Measurements from ENCODE around the gene EPS15. TPM values are rescaled to one million over a fixed set of nuclear protein-coding genes. Genes with fewer than 3 reads are reported as not detected.

Gene EPS15
- total and polyA plus RNA-seq, 2 of the 8 experiments (the other 6 are each of a cell fraction or from before 2014, with no cell fraction given): 15.9 to 57.2 TPM

DNA sequence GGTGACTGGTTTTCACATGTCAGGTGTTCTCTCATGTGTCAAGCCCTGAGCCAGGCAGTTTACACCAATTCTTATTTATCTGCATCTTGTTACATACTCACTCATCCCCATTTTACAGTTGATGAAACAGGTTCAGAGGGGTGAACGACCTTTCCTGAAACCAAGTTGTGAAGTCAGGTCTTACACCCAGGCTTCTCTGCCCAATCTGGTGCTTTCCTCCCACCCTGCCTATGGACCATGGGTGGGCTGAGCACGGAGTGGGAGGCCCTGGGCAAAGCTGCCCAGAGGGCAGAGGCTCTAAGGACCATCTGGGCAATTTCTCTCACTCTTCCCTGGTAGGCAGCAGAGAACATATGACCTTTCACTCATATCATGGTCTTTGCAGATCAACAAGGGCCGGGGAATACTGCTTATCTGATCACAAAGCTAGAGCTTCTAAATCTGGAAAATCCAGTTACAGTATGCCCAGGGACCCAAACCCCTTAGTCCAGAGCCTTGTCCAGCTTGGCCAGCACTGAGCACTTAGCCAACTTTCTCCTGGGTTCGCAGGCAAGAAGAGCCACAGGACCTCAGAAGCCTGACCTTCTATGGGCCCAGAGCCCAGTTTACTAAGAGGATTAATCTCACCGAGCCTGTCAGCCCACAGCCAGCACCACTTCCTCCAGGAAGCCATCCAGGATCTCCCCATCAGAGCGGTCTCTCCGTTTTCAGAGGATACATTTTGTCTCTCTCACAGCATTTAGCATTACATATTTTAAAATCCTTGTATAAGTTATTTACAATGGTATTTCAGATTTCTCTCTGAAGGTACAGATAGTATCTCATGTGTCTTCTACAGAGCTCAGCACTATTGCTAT lies 172.8 kb downstream of the EPS15 start:
- Histone ChIP-seq H2BK5ac (ENCODE audit: low read depth, low read length) (no peak overlapping the region), H3K79me2 (ENCODE audit: control insufficient read depth in 1 of 2, insufficient read depth in 2 of 2, low read length in 2 of 2) (no peaks in the 10 kb centered on the region), H4K8ac (ENCODE audit: extremely low read depth, insufficient read depth, low read length) (no peak overlapping the region; the same call in 1 of the 2 replicates), H2AFZ (ENCODE audit: low read length) (no peak overlapping the region), H4K20me1 (replicated peaks in 1 of 2; ENCODE audit: control insufficient read depth in 1 of 2, insufficient read depth in 2 of 2, low read length in 2 of 2) (no peaks in the 10 kb centered on the region), H3K36me3 (ENCODE audit: control insufficient read depth in 2 of 4, insufficient read depth in 4 of 4, low read length in 3 of 4) (no peaks in the 10 kb centered on the region), H3K56ac (replicated peaks; ENCODE audit: insufficient read length, low read depth, low read length) (no peak overlapping the region), H3K79me1 (ENCODE audit: low read depth, low read length) (no peaks in the 10 kb centered on the region), H2BK15ac (ENCODE audit: low read length) (no peak overlapping the region), H2BK20ac (ENCODE audit: low read length) (no peak overlapping the region), H4K91ac (replicated peaks; ENCODE audit: insufficient read length, low read length) (no peak overlapping the region), H3K4me2 (ENCODE audit: insufficient read depth in 1 of 2, low read depth in 2 of 2, low read length in 2 of 2) (no peak overlapping the region), H3K4me1 (replicated peaks in 1 of 4; ENCODE audit: control insufficient read depth in 3 of 4, insufficient read depth in 4 of 4, low read length in 3 of 4) (peaks cover 2 to 11% (median 7%) of the 10 kb centered on the region in 4 experiments; a peak in 6 of 7 replicates), H3K27ac (ENCODE audit: low read depth, low read length) (no peak overlapping the region), H3K18ac (ENCODE audit: extremely low read depth, low read length) (no peak overlapping the region), H3K27me3 (replicated peaks in 1 of 4; ENCODE audit: control insufficient read depth in 3 of 4, extremely low read depth in 1 of 4, insufficient read depth in 3 of 4, low read length in 3 of 4) (peaks cover 3 to 19% (median 14%) of the 10 kb centered on the region in 4 experiments; a peak in 6 of 7 replicates), H2BK12ac (ENCODE audit: low read depth, low read length) (no peak overlapping the region), H2BK120ac (replicated peaks; ENCODE audit: low read depth, low read length) (no peak overlapping the region), H2AK5ac (ENCODE audit: low read depth, low read length) (no peak overlapping the region), H3K9me3 (ENCODE audit: insufficient read depth in 2 of 2, low read depth in 1 of 2, low read length in 1 of 2) (no peaks in the 10 kb centered on the region), H3K14ac (ENCODE audit: insufficient read length) (no peak overlapping the region), H3K4ac (replicated peaks; ENCODE audit: insufficient read length, low read depth, low read length) (no peak overlapping the region), H3K9ac (replicated peaks in 1 of 4; ENCODE audit: extremely low read depth in 1 of 4, low read depth in 3 of 4, low read length in 3 of 4) (no peak overlapping the region), H3K23ac (ENCODE audit: insufficient read length) (no peak overlapping the region), H4K5ac (ENCODE audit: insufficient read length, low read depth, low read length) (no peak overlapping the region), H3K4me3 (ENCODE audit: extremely low read depth in 1 of 4, insufficient read depth in 2 of 4, low read depth in 3 of 4, low read length in 4 of 4) (no peak overlapping the region), H3K23me2 (ENCODE audit: low read depth, low read length) (peaks cover 5% of the 10 kb centered on the region; the same call in 1 of the 2 replicates)
- TF ChIP-seq HDAC2 (IDR thresholded peaks at IDR 0.05; ENCODE audit: borderline replicate concordance in 1 of 2, low read depth in 2 of 2, low read length in 2 of 2) (no peak), PHF8 (conservative IDR thresholded peaks at IDR 0.05; ENCODE audit: low read depth, low read length) (no peak), GTF2F1 (IDR thresholded peaks at IDR 0.05; ENCODE audit: borderline replicate concordance, low read depth, low read length) (no peak), MAX (IDR thresholded peaks at IDR 0.05) (no peak), TCF12 (IDR thresholded peaks at IDR 0.05; ENCODE audit: low read depth, low read length) (no peak)
- TF ChIP-seq, protein P1, sequence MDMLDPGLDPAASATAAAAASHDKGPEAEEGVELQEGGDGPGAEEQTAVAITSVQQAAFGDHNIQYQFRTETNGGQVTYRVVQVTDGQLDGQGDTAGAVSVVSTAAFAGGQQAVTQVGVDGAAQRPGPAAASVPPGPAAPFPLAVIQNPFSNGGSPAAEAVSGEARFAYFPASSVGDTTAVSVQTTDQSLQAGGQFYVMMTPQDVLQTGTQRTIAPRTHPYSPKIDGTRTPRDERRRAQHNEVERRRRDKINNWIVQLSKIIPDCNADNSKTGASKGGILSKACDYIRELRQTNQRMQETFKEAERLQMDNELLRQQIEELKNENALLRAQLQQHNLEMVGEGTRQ (IDR thresholded peaks at IDR 0.05; ENCODE audit: low read length): no peak
- TF ChIP-seq, protein P2, sequence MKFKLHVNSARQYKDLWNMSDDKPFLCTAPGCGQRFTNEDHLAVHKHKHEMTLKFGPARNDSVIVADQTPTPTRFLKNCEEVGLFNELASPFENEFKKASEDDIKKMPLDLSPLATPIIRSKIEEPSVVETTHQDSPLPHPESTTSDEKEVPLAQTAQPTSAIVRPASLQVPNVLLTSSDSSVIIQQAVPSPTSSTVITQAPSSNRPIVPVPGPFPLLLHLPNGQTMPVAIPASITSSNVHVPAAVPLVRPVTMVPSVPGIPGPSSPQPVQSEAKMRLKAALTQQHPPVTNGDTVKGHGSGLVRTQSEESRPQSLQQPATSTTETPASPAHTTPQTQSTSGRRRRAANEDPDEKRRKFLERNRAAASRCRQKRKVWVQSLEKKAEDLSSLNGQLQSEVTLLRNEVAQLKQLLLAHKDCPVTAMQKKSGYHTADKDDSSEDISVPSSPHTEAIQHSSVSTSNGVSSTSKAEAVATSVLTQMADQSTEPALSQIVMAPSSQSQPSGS (IDR thresholded peaks at IDR 0.05; ENCODE audit: low read length): no peak
- FAIRE-seq (no peak), DNase-seq (ENCODE audit: low read depth in 1 of 2, low spot score in 2 of 2) (peak in 1 of 2 experiments; percentile 37)
- 83% methylated on average over 7 of the region's 7 CpGs; no CpG with 5 or more reads in 1 of the 2 experiments for WGBS, 2 experiments (ENCODE audit: extremely low coverage in 1 of 2, insufficient coverage in 1 of 2, insufficient read length in 1 of 2, insufficient replicate concordance in 2 of 2, low coverage in 1 of 2, low lambda C conversion rate in 2 of 2, missing lambda C conversion rate in 1 of 2)
- ChIA-PET CTCF (ENCODE audit: partially characterized antibody) (interaction anchor here (0.7 to 4.6 kb wide), 7 partner anchors 8 to 189 kb away, joined by 3 to 16 read pairs (median 4); partner anchors contain the start of gene TTC39A), POLR2A (ENCODE audit: partially characterized antibody) (interaction anchor here (2.8 kb wide), 1 partner anchor 11 kb away, joined by 8 read pairs; no protein-coding TSS in a partner anchor)

Data from H1 (cell line).